ENCODE measurements around the gene EPOP.

- TF ChIP-seq, protein P1, sequence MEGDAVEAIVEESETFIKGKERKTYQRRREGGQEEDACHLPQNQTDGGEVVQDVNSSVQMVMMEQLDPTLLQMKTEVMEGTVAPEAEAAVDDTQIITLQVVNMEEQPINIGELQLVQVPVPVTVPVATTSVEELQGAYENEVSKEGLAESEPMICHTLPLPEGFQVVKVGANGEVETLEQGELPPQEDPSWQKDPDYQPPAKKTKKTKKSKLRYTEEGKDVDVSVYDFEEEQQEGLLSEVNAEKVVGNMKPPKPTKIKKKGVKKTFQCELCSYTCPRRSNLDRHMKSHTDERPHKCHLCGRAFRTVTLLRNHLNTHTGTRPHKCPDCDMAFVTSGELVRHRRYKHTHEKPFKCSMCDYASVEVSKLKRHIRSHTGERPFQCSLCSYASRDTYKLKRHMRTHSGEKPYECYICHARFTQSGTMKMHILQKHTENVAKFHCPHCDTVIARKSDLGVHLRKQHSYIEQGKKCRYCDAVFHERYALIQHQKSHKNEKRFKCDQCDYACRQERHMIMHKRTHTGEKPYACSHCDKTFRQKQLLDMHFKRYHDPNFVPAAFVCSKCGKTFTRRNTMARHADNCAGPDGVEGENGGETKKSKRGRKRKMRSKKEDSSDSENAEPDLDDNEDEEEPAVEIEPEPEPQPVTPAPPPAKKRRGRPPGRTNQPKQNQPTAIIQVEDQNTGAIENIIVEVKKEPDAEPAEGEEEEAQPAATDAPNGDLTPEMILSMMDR (IDR thresholded peaks at IDR 0.05): no peak
- TF ChIP-seq POLR2A (IDR thresholded peaks at IDR 0.05): no peak
These were observed 1.7 kb downstream of the EPOP start for GRCh38 chr17:38672788-38673706.
